ENCODE measurements around the gene WDR49.
"Not testable (repeated sequence)": the region's sequence is repeated elsewhere in the genome, so short reads cannot be mapped to it uniquely, and the experiment has no call there.

The WDR49 gene

DNA sequence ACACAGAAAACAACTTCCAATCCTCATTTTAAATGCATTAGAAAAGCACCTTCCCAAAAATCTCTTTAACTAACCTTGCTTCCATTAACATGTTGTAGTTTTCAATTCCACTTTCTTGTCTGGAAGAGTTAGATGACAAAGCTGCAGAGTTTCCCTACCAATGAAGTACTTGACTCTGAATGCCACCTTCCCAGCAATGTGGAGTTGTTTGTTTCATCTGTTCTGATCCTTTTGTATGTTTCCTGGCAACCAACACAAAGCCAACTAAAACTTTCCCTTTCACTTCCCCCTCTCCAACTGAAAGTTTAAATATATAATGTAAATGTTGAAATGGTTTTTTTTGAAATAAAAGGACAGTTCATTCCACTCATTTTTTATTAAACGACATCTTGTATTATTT, at the start of gene WDR49:
Gene WDR49 (minus strand): TSS at position 183 of the 400 bp plus-strand sequence. CDS start 517 bp downstream, outside the sequence.
- DNase-seq = no peak

DNA sequence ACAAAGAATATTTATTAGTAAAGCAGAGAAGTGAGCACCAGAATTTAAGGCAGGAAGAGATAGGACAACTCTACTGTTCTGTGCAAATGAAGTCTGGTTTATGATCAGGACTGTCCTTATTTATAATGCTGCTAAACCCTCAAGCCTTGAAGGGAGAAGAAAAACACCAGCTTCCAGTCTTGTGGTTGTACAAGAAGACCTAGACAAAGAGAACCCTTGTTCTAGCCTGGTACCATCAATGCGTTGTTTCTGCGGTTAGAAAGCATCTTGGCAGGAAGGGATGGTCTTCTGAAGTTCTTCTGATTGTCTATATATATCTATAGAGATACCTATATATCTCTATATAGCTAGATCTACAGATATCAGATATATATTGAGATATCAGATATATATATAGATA, 47.2 kb upstream of the WDR49 start:
- no peak for DNase-seq

DNA sequence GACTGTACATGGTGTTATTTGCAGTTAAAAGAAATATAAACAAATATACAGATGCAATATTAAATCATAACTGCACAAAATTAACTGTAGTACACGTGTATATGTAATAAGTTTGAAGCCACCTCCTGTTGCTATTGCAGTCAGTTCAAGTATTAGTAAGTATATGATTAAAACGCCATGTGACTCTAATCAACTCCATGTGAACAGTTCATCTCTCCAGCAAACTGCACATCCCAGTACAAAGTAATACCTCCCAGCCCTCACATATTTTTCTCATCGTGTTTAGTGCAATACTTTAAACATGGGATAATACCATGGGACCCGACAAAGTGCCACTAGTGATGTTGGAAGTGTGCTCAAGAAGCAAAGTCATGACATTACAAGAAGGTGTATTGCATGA, 46.3 kb upstream of the WDR49 start:
- no peak for DNase-seq

DNA sequence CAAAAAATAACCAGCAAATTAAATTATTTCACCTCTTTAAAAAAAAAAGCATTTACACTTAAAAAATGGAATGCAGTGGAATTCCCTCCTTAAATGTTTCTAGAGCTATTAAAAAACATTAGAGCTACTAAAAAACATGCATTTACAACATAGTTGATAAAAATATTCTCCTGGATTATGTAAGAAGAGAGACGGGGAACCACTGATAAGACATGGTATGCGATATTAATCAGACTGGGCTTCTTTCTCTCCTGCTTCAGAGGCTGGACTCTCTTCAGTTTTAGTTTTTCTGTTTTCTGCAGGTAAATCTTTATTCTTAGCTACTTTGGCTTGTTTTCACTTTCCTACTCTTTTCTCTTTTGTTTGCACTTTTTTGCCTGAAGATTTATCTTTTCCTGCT, 40.4 kb upstream of the WDR49 start:
- no peak for DNase-seq

DNA sequence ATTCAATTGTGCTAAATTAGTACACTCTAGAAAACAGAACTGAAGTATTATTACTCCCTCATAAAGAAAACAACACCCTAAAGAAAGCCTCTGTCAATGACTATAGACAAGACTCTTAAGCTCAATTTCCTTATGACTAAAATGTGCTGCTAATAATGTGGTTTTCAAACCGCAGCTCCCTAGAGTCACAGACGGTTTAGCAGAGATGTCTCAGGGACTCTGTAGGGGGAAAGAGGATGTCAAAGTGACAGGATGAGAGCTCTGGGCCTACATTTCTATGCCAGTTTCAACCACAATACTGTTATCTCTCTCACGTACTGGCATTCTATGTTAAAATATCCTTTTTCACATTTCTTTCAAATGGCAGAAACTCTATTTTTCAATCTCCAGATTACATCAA, 37.6 kb upstream of the WDR49 start:
- no peak for DNase-seq

DNA sequence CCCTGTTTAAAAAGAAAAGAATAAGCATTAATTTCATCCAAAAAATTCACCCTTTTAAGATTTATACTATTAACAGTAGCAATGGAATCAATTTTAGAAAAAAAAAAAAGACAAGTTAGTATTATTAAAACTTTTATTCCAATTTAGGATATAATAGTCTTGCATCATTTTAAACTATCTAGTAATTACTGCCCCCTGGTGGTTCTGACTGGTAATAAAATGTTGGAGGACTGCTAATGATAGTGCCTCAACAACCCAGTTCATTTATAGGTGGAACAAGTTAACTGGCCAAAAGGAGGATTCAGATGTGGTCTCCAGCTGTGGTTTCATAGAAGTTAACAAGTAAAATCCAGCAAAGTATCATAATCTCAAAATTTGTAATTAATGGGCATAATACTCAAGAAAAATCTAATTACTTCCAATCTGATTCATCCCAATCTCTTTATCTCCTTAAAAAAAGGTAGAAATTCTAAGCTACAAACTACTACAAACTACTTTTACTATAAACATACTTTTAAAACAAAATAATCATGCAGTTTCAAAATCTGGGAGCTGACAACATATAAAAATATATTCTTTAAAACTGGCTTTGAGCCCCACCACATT, 30.7 kb upstream of the WDR49 start:
- no peak for DNase-seq

DNA sequence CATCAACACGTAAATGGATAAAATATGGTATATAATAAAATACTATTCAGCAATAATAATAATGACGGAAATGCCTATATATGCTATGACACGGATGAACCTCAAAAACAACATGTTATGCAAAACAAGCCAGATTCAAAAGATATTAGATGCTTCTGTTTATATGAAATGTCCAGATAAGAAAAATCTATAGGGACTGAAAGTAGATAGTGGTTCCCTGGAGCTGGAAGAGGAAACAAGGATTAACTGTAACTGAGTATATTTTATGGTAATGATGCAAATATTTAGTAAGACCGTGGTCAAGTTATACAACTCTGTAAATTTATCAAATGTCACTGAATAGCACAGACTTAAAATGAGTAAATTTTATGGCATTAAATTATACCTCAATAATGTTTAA, 25.8 kb upstream of the WDR49 start:
- DNase-seq = no peak

DNA sequence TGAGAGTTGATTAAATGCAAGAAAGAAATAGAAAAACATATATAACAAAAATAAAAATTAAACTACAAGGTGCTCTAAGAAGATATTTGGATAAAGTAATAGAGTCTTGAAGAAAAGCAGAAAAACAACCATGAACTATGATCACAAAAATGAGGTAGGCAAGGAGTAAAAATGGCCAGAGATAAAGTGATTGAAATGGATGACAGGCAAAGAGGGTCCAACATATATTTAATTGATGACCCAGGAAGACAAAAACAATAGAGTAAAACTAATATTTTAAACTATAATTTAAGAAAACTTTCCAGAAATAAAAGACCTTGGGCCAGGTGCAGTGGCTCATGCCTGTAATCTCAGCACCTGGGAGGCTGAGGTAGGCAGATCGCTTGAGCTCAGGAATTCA, 22.1 kb upstream of the WDR49 start:
- DNase-seq = no peak

DNA sequence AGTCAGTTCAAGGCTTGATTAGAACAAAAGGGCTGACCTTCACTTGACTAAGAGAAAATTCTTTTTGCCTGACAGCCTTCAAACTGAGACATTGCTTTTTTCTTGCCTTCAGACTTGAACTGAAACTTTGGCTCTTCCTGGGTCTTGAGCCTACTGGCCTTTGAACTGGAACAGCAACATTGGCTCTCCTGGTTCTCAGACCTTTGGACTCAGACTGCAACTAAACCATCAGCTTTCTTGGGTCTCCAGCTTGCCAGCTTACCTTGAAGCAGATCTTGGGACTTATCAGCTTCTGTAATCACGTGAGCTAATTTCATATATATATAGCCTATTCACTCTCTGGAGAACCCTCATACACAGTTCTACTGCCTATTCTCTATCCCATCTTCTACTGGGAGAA, 19.5 kb upstream of the WDR49 start:
- no peak for DNase-seq

DNA sequence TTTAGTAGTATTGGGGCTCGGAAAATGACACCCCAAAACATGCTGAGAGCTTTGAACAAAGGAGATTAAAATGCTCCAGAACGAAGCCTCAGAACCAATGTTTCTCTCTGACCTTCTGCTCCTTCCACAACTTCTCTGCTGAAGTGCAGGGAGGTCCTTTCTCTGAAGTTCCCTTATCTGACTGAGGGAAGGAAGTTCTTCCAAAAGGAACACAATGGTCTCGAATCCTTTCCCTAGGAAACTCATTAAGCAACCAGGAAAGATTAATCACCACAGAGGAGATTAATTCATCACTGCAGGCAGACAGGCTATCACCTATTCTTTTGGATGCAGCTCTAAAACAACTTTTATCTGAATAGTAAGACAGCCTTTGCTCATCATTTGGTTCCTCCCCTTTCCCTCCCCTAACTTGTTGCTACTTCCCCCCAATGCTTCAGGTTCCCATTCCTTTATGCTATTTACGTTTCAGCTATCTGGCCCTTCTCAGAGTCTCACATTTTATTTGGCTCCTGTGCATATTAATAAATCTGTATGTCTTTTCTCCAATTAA, 18.2 kb upstream of the WDR49 start:
- no peak for DNase-seq

DNA sequence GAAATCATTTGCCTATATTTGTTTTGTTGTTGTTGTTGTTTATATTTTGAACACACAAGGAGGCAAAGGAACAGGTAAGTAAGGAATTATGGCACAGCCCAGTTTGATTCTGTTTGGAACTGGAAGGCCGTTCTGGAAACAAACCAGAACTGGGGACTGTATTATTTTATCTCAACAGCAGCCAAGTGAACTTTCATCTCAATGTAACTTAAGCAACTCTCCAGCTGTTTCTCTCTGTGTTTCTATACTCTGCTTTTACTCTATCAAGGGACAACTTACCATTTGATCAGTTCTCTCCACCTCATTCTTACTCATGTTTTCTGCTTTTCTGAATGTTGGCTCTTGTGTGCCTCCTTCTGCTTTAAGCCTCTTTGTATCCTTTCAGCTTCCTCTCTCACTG, 16.0 kb upstream of the WDR49 start:
- no peak for DNase-seq

DNA sequence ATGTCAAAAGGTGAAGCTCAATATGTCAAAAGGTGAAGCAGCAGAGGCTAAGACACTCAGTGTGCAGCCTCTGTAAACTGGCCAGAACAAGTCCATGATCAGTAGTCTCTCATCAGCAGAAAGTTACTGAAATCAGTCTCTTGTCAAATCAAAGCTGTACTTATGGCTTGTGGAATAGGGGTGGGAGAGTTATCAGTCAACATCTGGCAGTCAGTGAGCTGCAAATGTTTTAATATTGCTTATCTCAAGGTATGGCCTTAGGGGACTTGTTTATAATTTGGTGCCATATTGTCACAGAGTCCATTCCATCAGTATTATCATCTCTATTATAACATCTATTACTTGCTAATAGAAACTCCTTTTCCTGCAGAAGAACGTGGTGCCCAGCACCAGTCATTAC, 14.9 kb upstream of the WDR49 start:
- DNase-seq = no peak

DNA sequence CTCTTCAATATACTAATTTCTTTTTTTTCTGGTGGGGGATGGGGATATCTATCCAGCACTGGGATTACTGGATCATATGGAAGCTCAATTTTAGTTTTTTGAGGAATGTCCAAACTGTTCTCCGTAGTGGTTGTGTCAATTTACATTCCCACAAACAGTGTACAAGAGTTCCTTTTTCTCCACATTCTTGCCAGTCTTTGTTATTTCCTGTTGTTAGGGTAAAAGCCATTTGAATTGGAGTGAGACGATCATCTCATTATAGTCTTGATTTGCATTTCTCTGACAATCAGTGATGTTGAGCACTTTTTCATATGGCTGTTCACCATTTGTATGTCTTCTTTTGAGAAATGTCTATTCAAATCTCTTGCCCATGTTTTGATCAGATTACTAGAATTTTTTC, 12.8 kb upstream of the WDR49 start:
- DNase-seq = no peak

DNA sequence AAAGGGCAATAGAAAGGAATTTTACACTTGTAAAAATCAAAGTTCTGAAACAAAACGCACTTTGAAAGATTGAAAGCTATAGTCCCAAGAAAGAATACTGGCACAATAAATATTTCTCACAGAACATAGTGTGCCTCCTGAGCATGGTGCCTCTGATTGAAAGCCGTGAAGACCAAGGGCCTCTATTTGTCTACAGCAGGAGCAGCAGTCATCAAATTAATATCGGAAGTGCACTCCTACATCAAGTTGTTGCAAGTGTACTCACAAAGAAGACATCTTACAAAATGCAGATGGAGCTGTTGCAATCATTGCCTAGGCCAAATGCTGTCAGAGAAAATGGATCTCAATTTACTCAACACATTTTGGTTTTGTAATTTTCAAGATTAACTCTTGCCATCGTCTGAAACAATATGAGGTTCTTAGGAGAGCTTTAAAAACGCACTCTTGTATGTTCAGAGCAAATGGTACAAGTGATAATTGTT, 9.2 kb upstream of the WDR49 start:
- DNase-seq = no peak

DNA sequence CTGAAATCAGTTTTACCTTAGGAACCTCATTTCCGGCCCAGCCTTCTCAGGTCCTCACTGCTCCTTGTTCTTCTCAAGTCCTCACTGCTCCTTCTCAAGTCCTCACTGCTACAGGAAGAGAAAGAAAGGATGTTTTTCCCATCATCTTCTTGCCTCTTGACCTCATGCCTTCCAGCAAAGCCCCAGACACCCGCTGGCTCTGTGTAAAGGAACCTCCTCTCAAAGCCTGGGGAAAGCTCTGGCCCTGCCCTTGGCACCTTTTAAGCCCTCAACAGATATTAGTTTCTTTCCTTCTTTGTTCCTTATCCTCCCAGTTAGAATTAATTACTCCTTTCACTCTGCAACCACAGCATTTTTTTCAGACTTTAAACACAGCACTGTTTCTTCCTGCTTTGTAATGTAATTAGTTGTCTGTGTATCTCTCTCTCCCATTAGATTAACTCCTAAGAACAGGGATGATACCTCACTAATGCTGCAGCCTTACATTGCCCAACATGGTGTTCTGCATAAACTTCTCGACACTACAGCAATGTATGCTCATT, 4.0 kb upstream of the WDR49 start:
- no peak for DNase-seq

DNA sequence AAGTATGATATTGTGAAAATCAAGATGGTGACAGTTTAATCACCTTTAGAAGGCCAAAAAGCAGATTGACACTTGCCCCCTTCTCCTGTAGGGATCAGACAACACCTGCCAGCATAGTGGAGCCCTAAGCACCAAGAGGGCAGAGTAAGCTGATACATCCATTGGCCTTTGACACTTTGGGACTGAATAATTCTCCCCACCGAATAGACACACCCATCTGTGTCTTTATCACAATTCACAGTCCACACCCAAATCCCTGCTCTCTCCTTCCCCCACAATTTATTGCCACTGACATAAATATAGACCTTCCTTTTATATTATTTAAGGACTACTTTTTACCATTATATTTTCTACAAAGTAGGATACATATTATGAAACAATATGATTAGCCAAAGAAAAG, 3.1 kb upstream of the WDR49 start:
- DNase-seq = no peak

DNA sequence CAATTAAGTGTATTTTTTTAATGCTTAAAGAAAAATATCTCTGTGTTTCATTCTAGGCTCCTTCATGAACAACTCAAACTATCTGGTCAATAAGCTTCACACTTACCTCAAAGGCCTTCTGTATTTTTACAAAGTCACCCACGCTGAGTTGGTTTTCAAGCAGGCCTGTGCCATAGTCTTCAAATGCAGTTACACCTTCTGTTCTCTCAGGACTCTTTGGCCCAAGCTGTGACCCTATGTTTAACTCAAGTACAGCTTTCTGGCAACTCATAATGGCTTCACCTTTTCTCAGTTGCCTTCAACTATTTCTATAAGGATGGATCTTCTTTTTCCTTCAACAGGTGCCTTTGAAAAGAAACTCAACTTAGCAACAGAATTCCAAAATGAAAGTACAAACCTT, 587 bp downstream of the WDR49 start:
- no peak for DNase-seq

DNA sequence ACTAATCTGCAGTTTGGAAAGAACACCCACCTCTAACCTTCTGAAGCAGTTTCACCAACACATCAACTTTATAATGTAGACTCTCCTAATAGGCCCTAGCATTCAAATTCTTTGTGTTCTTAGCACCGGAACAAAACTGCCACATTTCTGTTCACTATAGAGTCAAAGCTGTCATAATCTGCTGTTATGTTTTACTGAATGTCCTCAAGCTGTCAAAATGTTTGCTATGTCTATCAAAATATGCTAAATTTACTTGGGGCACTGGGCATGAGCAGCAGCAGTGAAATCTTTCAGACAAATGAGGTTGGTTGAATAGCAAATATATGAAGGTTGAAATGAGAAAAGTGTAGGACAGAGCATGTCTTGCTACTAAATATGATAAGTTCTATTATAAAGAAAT, 1.9 kb downstream of the WDR49 start:
- no peak for DNase-seq

DNA sequence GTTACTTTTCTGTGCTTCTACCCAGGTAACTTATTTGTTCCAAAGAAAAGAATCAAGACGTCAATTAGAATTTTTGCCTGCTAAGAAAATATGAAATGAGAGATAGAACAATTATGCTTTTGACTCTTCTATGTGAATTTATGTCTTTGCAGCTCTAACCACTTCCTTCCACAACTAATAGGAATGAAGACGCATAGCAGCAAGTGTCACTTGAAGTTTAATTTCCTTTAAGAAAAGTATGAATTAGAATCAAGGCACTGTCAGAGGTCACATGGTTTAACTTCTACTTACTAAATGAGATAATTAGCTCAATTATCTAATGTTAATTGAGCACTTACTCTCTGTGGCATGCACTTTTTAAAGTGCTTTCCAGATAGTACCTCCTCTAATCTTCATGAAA, 3.3 kb downstream of the WDR49 start:
- DNase-seq = no peak

DNA sequence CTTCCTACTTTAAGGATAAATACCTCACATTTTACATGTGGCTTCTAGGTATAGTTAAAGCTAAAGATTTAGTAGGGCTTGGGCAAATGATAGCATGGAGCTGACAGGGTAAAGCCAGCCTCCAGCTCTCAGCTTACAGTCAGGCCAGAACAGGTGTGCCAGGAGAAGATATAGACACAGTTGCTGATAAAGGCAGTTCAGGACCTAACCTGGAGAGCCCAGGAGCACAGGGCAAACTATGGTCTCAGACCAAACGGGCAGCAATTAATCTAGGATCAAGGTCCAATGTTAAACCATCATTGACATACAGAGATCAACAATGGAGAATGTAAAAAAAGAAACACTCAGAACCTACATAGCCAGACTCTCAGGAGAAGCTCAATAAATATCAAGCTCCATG, 4.0 kb downstream of the WDR49 start:
- no peak for DNase-seq

DNA sequence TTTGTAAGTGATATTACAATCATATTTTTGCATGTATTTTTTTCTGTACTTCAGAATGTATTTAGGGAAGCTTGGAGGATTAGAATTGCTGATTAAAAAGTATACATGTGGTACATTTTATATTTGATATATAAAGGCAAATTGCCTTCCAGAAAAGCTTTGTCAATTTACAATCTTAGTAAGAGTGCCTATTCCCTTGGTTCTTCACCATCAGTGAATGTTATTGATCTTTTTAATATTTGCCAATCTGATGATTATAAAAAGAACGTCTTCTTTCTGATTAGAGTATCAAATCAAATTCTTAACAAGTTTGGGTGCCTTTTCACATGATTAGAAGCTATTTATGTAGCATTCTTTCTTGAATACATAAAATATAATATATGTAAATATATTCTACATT, 9.1 kb downstream of the WDR49 start:
- DNase-seq = no peak

DNA sequence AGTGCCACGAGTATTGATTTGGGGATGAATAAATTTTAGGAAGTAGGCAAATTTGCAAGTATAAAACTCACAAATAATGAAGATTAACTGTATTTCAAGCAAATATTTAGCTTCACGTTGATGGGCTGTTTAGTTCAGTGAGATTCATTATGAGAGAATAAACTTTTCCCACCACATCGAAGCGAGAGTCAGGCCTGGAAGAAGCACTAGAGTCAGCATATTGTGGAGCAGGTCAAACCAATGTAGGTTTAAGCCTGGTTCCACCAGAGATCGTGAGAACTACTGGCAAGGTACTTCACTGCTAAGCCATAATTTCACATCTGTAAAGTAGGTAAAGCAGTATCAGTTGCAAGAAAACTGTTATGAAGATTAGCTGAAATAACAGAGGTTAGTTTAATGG, 22.3 kb downstream of the WDR49 start:
- no peak for DNase-seq

DNA sequence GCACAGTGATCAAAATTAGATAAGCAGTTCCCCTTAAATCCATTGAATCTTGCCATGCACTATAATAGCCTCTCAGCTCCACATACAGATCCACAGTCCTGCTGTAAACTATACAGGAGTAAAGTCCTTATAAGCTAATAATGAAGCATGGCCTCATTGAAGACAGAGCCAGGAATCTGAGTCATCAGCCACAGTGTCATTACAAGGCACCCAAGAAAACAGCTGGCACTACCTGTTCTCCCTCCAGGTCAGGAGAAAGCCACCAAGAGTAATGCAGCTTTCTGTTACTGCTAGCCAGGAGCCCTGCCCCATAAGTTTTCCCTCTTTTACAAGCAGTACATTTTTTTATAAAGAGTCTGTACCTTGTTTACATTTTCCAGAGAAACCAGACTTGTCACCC, 27.3 kb downstream of the WDR49 start:
- DNase-seq = no peak

DNA sequence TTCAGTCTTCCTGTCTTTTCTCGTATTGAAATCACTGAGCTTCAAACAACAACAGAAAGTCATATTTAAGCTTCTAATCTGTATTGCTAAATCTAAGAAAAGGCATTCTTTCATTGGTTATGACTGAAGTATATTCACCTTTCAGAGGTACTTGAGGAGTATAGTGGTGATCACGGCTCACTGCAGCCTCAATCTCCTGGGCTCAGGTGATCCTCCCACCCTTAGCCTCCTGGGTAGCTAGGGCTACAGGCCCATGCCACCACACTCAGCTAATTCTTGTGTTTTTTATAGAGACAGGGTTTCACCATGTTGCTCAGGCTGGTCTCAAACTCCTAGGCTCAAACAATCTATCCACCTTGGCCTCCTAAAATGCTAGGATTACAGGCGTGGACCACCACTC, 38.7 kb downstream of the WDR49 start:
- DNase-seq = no peak

DNA sequence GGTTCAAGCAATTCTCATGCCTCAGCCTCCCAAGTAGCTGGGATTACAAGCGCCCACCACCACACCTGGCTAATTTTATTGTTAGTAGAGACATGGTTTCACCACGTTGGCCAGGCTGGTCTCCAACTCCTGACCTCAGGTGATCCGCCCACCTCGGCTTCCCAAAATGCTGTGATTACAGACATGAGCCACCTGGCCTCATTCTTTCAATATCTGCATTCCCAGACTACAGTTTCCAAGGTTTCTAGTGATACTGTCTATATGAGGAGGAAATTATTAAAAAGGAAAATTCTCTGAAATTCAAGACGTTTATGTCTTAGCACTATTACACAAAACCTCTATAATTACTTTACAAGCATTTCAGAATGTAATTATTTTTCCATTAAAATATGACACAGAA, 39.5 kb downstream of the WDR49 start:
- DNase-seq = not testable (repeated sequence)

Measured in right hindlimb (tissue), 1 donor.